ENCODE data around the gene PLEKHJ1.
A peak's percentile ranks its signal among the peaks of the same experiment; 100 is the strongest.

GRCh38 chr19:2273356-2274184 lies 37.4 kb upstream of the PLEKHJ1 start:
- TF ChIP-seq GABPA (IDR thresholded peaks at IDR 0.05; ENCODE audit: low read depth) (peak; percentile 94), CTCF (IDR thresholded peaks at IDR 0.05) (peak; percentile 91), SMC3 (IDR thresholded peaks at IDR 0.05; ENCODE audit: low read depth, low read length) (peak; percentile 81), YY1 (IDR thresholded peaks at IDR 0.05; ENCODE audit: low read depth) (0 out of 2 replicates have a peak, but pooled peaks have one; percentile 33), REST (IDR thresholded peaks at IDR 0.05; ENCODE audit: low read depth, low read length) (no peak), EZH2phosphoT487 (IDR thresholded peaks at IDR 0.05; ENCODE audit: borderline replicate concordance, low read depth) (no peak), TAF1 (IDR thresholded peaks at IDR 0.05; ENCODE audit: borderline replicate concordance, low read depth, low read length) (peak; percentile 56; the same call in 1 of the 2 replicates), NRF1 (IDR thresholded peaks at IDR 0.05; ENCODE audit: low read depth, low read length) (peak; percentile 38), GATA2 (CRISPR knock-in tag; IDR thresholded peaks at IDR 0.05) (no peak), FOXJ3 (CRISPR knock-in tag; IDR thresholded peaks at IDR 0.05) (no peak)
